ENCODE results near the gene BICDL1.

The BICDL1 gene

DNA sequence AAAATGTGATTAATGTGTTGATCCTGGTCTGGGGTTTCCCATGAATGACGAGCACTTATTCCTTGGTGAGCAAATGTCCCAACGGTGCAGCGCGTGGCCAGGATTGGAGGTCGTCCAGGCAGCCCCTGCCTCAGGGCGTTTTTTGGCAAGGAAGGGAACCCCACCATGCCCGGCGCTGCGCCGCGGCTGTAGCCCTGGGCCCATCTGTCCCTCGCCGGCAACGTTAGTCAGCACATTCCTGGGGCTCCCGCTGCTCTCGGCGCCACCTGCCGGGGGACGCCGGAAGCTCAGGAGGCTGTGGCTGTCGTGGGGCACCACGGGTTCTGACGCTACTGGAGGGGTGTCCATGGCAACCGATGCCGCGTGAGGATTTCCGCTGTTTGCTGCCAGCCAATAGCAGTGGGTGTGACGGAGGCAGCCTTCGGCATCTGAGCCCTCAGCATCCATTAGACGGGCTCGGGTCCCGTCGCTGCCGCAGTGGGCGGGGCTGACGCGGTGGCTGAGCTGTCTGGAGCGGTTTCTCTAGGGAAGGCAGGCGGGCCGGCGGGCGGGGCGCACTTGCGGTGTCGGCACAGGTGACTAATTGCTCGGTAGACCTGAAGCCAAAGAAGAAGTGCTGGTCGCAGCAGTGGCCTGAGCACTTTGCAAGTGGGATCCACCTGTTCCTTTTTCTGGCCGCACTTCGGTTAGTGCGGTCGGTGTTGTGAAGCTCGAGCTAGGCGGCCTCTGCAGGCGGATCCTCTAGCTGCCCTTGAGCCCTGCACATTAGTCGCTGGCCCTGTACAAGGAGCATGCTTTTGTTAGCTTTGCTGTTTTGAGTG, 98.0 kb downstream of the BICDL1 start (continued):
- TF ChIP-seq ZIC2 (tag by site-specific recombination; IDR thresholded peaks at IDR 0.05) (peak; percentile 97), ZNF629 (tag by site-specific recombination; IDR thresholded peaks at IDR 0.05) (peak; percentile 95), ZNF830 (tag by site-specific recombination; IDR thresholded peaks at IDR 0.05; ENCODE audit: low read depth) (no peak), GFI1B (tag by site-specific recombination; IDR thresholded peaks at IDR 0.05) (no peak), KLF1 (tag by site-specific recombination; IDR thresholded peaks at IDR 0.05) (peak; percentile 54), ZNF510 (tag by site-specific recombination; IDR thresholded peaks at IDR 0.05; ENCODE audit: insufficient replicate concordance) (no peak), ZNF561 (tag by site-specific recombination; IDR thresholded peaks at IDR 0.05; ENCODE audit: borderline replicate concordance) (peak; percentile 36; the same call in 1 of the 2 replicates), ZFP69B (tag by site-specific recombination; IDR thresholded peaks at IDR 0.05) (peak; percentile 99), KLF8 (tag by site-specific recombination; IDR thresholded peaks at IDR 0.05) (peak; percentile 77), PRDM1 (tag by site-specific recombination; IDR thresholded peaks at IDR 0.05) (no peak; the same call in 1 of the 2 replicates), ZBTB7A (tag by site-specific recombination; IDR thresholded peaks at IDR 0.05; ENCODE audit: low read depth) (no peak), ZNF394 (tag by site-specific recombination; IDR thresholded peaks at IDR 0.05; ENCODE audit: borderline replicate concordance) (peak; percentile 77; the same call in 1 of the 2 replicates), ZNF335 (tag by site-specific recombination; conservative IDR thresholded peaks at IDR 0.05) (peak; percentile 98), ZNF19 (tag by site-specific recombination; IDR thresholded peaks at IDR 0.05; ENCODE audit: low read depth) (no peak), ELK4 (IDR thresholded peaks at IDR 0.05; ENCODE audit: borderline replicate concordance, low read depth, low read length) (no peak), GLI4 (tag by site-specific recombination; IDR thresholded peaks at IDR 0.05) (no peak), ZNF530 (tag by site-specific recombination; IDR thresholded peaks at IDR 0.05; ENCODE audit: low read depth) (no peak), ZNF24 (tag by site-specific recombination; IDR thresholded peaks at IDR 0.05) (peak; percentile 92; the same call in 1 of the 2 replicates), ZNF76 (tag by site-specific recombination; IDR thresholded peaks at IDR 0.05; ENCODE audit: borderline replicate concordance, low read depth) (peak; percentile 85), REST (tag by site-specific recombination; IDR thresholded peaks at IDR 0.05) (0 out of 2 replicates have a peak, but pooled peaks have one; percentile 20), ZBTB21 (tag by site-specific recombination; IDR thresholded peaks at IDR 0.05) (peak; percentile 79; the same call in 1 of the 2 replicates), PBX3 (CRISPR knock-in tag; IDR thresholded peaks at IDR 0.05) (peak; percentile 88; the same call in 1 of the 2 replicates), ZSCAN16 (tag by site-specific recombination; IDR thresholded peaks at IDR 0.05) (no peak), ZNF324 (tag by site-specific recombination; IDR thresholded peaks at IDR 0.05) (peak; percentile 95), ZNF664 (tag by site-specific recombination; IDR thresholded peaks at IDR 0.05) (no peak), ZNF155 (tag by site-specific recombination; IDR thresholded peaks at IDR 0.05) (no peak), KLF16 (tag by site-specific recombination; IDR thresholded peaks at IDR 0.05) (0 out of 2 replicates have a peak, but pooled peaks have one; percentile 60)
- TF ChIP-seq, protein P1, sequence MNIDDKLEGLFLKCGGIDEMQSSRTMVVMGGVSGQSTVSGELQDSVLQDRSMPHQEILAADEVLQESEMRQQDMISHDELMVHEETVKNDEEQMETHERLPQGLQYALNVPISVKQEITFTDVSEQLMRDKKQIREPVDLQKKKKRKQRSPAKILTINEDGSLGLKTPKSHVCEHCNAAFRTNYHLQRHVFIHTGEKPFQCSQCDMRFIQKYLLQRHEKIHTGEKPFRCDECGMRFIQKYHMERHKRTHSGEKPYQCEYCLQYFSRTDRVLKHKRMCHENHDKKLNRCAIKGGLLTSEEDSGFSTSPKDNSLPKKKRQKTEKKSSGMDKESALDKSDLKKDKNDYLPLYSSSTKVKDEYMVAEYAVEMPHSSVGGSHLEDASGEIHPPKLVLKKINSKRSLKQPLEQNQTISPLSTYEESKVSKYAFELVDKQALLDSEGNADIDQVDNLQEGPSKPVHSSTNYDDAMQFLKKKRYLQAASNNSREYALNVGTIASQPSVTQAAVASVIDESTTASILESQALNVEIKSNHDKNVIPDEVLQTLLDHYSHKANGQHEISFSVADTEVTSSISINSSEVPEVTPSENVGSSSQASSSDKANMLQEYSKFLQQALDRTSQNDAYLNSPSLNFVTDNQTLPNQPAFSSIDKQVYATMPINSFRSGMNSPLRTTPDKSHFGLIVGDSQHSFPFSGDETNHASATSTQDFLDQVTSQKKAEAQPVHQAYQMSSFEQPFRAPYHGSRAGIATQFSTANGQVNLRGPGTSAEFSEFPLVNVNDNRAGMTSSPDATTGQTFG (tag by site-specific recombination; IDR thresholded peaks at IDR 0.05; ENCODE audit: borderline replicate concordance): no peak
- TF ChIP-seq, protein P2, sequence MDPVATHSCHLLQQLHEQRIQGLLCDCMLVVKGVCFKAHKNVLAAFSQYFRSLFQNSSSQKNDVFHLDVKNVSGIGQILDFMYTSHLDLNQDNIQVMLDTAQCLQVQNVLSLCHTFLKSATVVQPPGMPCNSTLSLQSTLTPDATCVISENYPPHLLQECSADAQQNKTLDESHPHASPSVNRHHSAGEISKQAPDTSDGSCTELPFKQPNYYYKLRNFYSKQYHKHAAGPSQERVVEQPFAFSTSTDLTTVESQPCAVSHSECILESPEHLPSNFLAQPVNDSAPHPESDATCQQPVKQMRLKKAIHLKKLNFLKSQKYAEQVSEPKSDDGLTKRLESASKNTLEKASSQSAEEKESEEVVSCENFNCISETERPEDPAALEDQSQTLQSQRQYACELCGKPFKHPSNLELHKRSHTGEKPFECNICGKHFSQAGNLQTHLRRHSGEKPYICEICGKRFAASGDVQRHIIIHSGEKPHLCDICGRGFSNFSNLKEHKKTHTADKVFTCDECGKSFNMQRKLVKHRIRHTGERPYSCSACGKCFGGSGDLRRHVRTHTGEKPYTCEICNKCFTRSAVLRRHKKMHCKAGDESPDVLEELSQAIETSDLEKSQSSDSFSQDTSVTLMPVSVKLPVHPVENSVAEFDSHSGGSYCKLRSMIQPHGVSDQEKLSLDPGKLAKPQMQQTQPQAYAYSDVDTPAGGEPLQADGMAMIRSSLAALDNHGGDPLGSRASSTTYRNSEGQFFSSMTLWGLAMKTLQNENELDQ (tag by site-specific recombination; IDR thresholded peaks at IDR 0.05; ENCODE audit: low read depth): no peak
